Stimulated activated CD8-positive, alpha-beta memory T cell treated with anti-CD3 and anti-CD28 coated beads, Interleukin-2, amount 100 ng/mL, for 48 hours (primary cell): Measurements from ENCODE around the gene GRHL1.

Experiments
- DNase-seq, 2 donors: peaks; one replicate each; pipeline ENCODE4 v3.0.0-alpha.2; 2020; ENCODE audit warnings: low read depth in 2 of 2

Gene GRHL1

GRCh38 chr2:9948721-9949120 is 2.8 kb upstream of the GRHL1 start:
- no peak for DNase-seq

- no peak for DNase-seq
Measured at GRCh38 chr2:9949239-9949991, 2.1 kb upstream of the GRHL1 start.

- no peak for DNase-seq
Measured at GRCh38 chr2:9949992-9950520, 1.4 kb upstream of the GRHL1 start.

- DNase-seq, result peak; percentile 16 to 20
Measured at GRCh38 chr2:9950521-9951271, 797 bp upstream of the GRHL1 start.

- no peak for DNase-seq
Measured at GRCh38 chr2:9951272-9951521, 296 bp upstream of the GRHL1 start.

GRCh38 chr2:9952286-9952737 is 819 bp downstream of the GRHL1 start:
- no peak for DNase-seq

GRCh38 chr2:9952856-9953503 is 1.5 kb downstream of the GRHL1 start:
- DNase-seq, result no peak

- DNase-seq, result no peak
Measured at GRCh38 chr2:9954136-9954535, 2.6 kb downstream of the GRHL1 start.

GRCh38 chr2:9958057-9958456 is 6.6 kb downstream of the GRHL1 start:
- DNase-seq, result no peak

GRCh38 chr2:9959262-9959661 is 7.8 kb downstream of the GRHL1 start:
- no peak for DNase-seq

- DNase-seq, result no peak
Measured at GRCh38 chr2:9961013-9961412, 9.5 kb downstream of the GRHL1 start.

GRCh38 chr2:9964334-9964980 is 13.0 kb downstream of the GRHL1 start:
- no peak for DNase-seq

GRCh38 chr2:9965119-9965822 is 13.8 kb downstream of the GRHL1 start:
- DNase-seq, result no peak

GRCh38 chr2:9966491-9967022 is 15.1 kb downstream of the GRHL1 start:
- DNase-seq, result no peak

GRCh38 chr2:9967053-9967775 is 15.7 kb downstream of the GRHL1 start:
- DNase-seq, result no peak

- no peak for DNase-seq
Measured at GRCh38 chr2:9968553-9969497, 17.3 kb downstream of the GRHL1 start.

GRCh38 chr2:9970200-9971044 is 18.9 kb downstream of the GRHL1 start:
- no peak for DNase-seq

- DNase-seq, result no peak
Measured at GRCh38 chr2:9971105-9971818, 19.8 kb downstream of the GRHL1 start.
